GM18873 (cell line): ENCODE measurements around the gene TSHR.
A peak's percentile ranks its signal among the peaks of the same experiment; 100 is the strongest.

Source experiments
- ATAC-seq: cut with Tn5 transposase; IDR thresholded peaks from one replicate; pipeline ENCODE4 v1.9.1; 2021; ENCODE audit warnings: mild to moderate bottlenecking, moderate library complexity, moderate number of reproducible peaks; ENCODE audit not compliant: unreplicated experiment, low FRiP score

Gene TSHR

GRCh38 chr14:81169711-81170103 lies 214.3 kb downstream of the TSHR start:
- peak; percentile 3 for ATAC-seq

- peak; percentile 90 for ATAC-seq
Measured at GRCh38 chr14:81170104-81170828, 214.8 kb downstream of the TSHR start.

GRCh38 chr14:81170829-81171195 lies 215.4 kb downstream of the TSHR start:
- ATAC-seq = no peak

GRCh38 chr14:81172353-81172752 lies 216.9 kb downstream of the TSHR start:
- peak; percentile 34 for ATAC-seq

- ATAC-seq = peak; percentile 29
Measured at GRCh38 chr14:81172881-81173280, 217.5 kb downstream of the TSHR start.

GRCh38 chr14:81176241-81176640 lies 220.8 kb downstream of the TSHR start:
- ATAC-seq = no peak

- no peak for ATAC-seq
Measured at GRCh38 chr14:81177225-81177624, 221.8 kb downstream of the TSHR start.

GRCh38 chr14:81178063-81178462 lies 222.6 kb downstream of the TSHR start:
- peak; percentile 55 for ATAC-seq

GRCh38 chr14:81179631-81180030 lies 224.2 kb downstream of the TSHR start:
- ATAC-seq = no peak

- peak; percentile 86 for ATAC-seq
Measured at GRCh38 chr14:81187832-81188522, 232.6 kb downstream of the TSHR start.

- no peak for ATAC-seq
Measured at GRCh38 chr14:81192594-81192993, 237.2 kb downstream of the TSHR start.

GRCh38 chr14:81193924-81194633 lies 238.7 kb downstream of the TSHR start:
- ATAC-seq = peak; percentile 60
